GM18858 (cell line): ENCODE results near the gene GNAS.
"Not testable (repeated sequence)": the region's sequence is repeated elsewhere in the genome, so short reads cannot be mapped to it uniquely, and the experiment has no call there.

ENCODE experiments used
- ATAC-seq: cut with Tn5 transposase; IDR thresholded peaks from one replicate; pipeline ENCODE4 v1.9.1; 2021; ENCODE audit not compliant: unreplicated experiment

The GNAS gene

DNA sequence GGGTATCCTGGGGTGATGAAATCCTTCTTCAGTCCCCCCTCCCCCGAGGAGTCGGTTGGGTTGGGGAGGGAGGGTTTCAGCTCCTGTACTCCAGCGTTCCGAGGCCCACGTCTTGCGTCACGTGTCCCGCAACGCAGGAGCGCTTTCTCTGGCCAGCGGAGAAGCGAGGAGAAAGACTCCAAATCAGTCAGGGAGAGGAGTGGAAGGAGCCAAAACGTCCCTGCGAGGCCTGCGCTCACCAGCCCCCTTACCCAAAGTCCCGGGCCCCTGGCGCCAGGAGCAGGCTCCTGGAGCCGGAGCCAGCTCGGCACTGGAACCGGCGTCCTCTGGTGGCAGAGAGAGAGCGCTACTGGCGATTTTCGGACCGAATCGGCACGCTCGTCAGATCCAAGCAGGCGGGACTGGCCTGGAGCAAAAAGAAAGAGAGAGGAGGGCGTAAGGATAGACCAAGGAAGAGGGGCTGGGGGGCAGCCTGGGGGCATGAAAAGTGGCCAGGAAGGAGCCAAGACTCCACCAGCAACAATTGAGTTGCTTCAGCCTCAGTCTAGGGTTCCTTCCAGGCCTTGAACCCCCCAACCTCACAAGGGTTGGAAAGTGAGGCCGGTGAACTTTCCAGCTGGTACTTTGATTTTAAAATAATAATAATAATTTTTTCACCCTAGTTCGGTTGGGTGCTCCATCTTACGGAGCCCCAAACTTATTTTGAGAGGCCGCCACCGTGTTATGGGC is at the start of gene GNAS:
TSS of gene GNAS (plus strand) at position 174 of the 729 bp plus-strand sequence.
- ATAC-seq = no peak

GRCh38 chr20:58803533-58803932 is 49.0 kb upstream of the GNAS start:
- ATAC-seq = no peak

DNA sequence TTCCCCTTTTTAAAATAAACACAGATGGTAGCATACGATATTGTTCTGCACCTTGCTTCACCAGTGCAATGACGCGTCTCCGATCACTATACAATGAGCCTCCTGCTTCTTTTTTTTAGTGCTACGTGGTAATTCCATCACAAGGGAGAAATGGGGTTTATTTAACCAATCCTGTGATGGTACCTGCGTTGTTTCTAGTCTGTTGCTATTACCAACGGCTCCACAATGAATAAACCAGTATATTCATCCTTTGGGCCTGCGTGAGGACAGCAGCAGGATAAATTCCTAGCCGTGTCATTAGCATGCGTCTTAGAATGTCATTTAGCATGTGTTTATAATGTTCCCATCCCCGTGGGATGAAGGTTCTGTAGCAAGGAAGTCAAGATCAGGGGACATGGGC is 44.7 kb upstream of the GNAS start:
- ATAC-seq = no peak

DNA sequence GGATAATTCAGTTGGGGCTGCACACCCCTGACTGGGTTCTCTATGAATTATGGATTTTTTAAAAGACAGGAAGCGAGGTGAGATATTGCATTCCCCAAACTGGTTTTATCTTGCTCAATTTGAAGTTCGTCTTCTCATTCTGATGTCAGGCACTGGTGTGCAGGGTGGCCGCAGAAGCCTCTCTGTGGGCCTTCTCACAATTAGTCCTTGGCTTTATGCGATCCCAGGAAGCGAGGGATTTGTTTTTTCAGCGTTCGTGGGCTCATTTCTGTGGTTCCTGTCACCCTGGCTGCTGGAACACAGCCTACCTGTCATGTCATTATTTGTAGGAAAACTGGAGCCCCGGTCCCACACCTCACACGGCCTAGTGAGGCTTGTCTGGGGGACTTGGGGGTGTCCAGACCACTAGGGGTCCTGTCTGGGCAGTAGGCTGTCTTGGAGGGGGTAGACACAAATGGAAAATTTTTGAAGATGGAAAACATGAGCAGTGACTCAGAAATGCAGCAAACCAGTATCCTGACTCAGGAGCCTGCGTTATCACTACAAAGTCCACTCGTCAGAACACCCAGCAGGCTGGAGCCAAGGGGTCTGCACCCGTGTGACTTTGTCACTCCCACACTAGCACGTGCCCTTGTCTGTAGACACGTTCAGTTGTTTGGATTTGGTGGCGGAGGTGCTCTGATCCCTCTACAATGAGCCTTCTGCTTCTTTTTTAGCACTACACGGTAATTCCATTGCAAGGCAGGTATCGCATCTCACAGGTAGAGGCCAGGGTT is 44.1 kb upstream of the GNAS start:
- no peak for ATAC-seq

- ATAC-seq = no peak
Observed at GRCh38 chr20:58810116-58810878, 42.2 kb upstream of the GNAS start.

DNA sequence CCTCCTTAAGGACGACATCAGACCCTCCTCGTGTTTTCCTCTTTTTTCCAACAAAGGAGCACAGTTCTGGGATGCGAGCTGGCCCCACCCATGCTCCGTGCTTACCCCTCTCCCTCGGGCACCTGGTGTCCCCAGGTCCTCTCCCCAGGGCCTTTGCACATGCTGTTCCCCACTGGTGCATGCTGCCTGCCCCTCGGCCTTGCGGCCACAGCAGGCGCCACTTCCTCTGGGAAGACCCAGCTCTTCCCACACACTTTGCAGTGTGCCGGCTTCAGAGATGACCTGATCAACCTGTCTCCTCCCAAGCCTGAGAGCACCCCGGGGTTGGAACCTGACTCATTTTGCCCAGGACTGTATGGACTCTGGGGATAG is 41.7 kb upstream of the GNAS start:
- no peak for ATAC-seq

- no peak for ATAC-seq
Observed at GRCh38 chr20:58811334-58811733, 41.2 kb upstream of the GNAS start.

GRCh38 chr20:58813369-58813768 is 39.1 kb upstream of the GNAS start:
- no peak for ATAC-seq

GRCh38 chr20:58815448-58815847 is 37.1 kb upstream of the GNAS start:
- ATAC-seq = no peak

GRCh38 chr20:58816051-58816450 is 36.5 kb upstream of the GNAS start:
- ATAC-seq = no peak

- no peak for ATAC-seq
Observed at GRCh38 chr20:58816957-58817651, 35.4 kb upstream of the GNAS start.

GRCh38 chr20:58817748-58818147 is 34.8 kb upstream of the GNAS start:
- ATAC-seq = no peak

GRCh38 chr20:58818586-58819285 is 33.8 kb upstream of the GNAS start:
- ATAC-seq = no peak

GRCh38 chr20:58819921-58820320 is 32.6 kb upstream of the GNAS start:
- no peak for ATAC-seq

- ATAC-seq = not testable (repeated sequence)
Observed at GRCh38 chr20:58820515-58820914, 32.0 kb upstream of the GNAS start.

DNA sequence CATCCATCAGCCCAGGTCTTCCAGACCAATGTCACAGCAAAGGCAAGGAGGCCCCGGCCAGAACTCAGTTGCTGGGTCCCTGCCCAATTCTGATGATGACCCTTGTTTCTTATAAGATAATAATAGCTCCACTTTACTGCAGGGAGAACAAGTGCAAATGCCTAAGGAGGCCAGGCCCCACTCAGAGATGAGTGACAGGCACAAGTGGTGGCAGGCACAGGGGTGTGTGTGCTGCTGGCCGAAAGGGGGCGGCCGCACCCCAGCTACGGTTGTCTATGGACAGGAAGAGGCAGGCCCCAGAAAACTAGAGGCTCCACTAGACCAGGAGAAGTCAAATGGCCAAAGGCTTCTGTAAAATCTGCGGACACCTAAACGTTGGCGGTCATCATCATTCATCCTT is 30.4 kb upstream of the GNAS start:
- ATAC-seq = no peak

GRCh38 chr20:58822748-58823730 is 29.5 kb upstream of the GNAS start:
- ATAC-seq = no peak

- no peak for ATAC-seq
Observed at GRCh38 chr20:58824843-58825242, 27.7 kb upstream of the GNAS start.

GRCh38 chr20:58825450-58825849 is 27.1 kb upstream of the GNAS start:
- ATAC-seq = no peak
